C4-2B (cell line): ENCODE data around the gene PLCL2.

Experiments
- CTCF ChIP-seq: fragments of 450-650 bp; conservative IDR thresholded peaks from 2 replicates; pipeline ENCODE4 v1.5.1; 2017; ENCODE audit warnings: mild to moderate bottlenecking
- ZFX ChIP-seq: fragments of 450-650 bp; IDR thresholded peaks from 2 replicates; pipeline ENCODE4 v1.6.1; 2017

- TF ChIP-seq CTCF (no peak), ZFX (no peak)
Observed at GRCh38 chr3:17075907-17076306, 191.2 kb downstream of the PLCL2 start.
